Measurements from ENCODE around the gene MAPK4.

GRCh38 chr18:50719471-50720324 is 159.8 kb downstream of the MAPK4 start:
- TF ChIP-seq SUZ12 (IDR thresholded peaks at IDR 0.05) (no peak), SP1 (IDR thresholded peaks at IDR 0.05) (no peak), HDGF (IDR thresholded peaks at IDR 0.05; ENCODE audit: borderline replicate concordance) (no peak), ARNT (IDR thresholded peaks at IDR 0.05) (no peak), PKNOX1 (IDR thresholded peaks at IDR 0.05) (no peak), FOXM1 (IDR thresholded peaks at IDR 0.05; ENCODE audit: borderline replicate concordance) (no peak), ELF4 (IDR thresholded peaks at IDR 0.05) (no peak), CTBP1 (IDR thresholded peaks at IDR 0.05; ENCODE audit: borderline replicate concordance) (no peak), ZNF384 (IDR thresholded peaks at IDR 0.05) (no peak), BHLHE40 (IDR thresholded peaks at IDR 0.05; ENCODE audit: borderline replicate concordance) (no peak), FOXK2 (IDR thresholded peaks at IDR 0.05) (no peak), FOXA1 (IDR thresholded peaks at IDR 0.05) (no peak), TARDBP (IDR thresholded peaks at IDR 0.05) (no peak)

Data from HEK293T (cell line).